ENCODE results near the gene RNF130.
"Not testable (repeated sequence)": the region's sequence is repeated elsewhere in the genome, so short reads cannot be mapped to it uniquely, and the experiment has no call there.

The RNF130 gene

DNA sequence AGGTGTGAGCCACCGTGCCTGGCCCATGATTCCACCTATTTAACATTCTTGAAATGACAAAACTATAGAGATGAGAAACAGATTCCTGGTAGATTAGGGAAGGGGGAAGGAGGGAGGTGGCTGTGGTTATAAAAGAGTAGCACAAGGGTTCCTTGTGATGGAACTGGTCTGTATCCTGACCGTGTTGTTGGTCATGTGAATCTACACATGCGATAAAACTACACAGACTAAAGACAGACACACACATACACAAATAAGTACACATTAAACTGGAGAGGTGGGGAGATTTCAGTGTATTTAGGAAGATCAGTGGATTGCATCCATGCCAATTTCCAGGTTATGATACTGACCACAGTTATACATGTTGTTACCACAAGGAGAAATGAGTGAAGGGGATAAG, 60.9 kb downstream of the RNF130 start:
- no peak for DNase-seq

DNA sequence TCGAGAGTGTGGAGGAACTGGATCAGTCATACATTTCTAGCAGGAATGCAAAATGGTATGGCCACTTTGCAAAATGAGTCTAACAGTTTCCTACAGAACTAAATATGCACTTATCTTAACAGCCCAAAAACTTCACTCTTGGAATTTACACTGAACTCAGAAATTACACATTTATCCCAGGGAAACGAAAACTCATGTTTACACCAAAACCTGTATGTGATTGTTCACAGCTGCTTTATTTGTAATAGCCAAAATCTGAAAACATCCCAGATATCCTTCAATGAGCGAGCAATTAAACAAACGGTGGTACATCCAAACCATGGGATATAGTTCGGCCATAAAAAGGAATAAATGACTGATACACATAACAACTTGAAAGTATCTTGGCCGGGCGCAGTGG, 62.0 kb downstream of the RNF130 start:
- no peak for DNase-seq

DNA sequence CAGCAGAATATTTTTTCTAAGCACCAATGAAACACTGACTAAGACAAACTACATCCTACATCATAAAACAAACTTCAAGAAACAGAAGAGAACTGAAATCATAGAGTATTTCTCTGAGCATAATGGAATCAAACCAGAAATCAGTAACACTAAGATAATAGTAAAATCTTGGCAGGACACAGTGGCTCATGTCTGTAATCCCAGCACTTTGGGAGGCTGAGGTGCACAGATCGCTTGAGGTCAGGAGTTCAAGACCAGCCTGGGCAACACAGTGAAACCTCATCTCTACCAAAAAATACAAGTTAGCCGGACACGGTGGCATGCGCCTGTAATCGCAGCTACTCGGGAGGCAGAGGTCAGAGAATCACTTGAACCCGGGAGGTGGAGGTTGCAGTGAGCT, 63.1 kb downstream of the RNF130 start:
- DNase-seq = no peak

DNA sequence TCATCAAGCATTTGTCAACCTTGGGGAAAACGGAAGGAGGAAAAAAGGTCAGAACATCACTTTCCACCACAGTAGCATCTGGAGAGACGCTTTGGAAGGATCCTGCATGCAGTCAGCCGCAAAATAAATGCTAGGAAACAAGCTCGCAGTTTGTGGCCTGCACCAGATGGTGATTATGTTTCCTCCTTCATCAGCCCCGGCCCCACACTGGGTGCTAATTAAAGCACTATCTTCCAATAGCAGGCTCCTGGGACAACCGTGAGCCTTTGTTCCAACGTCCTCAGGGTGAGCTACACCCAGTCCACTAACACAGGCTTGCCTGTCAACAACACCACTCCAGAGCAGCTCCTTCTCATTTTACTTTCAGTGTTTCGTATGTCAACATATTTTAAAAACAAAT, 64.0 kb downstream of the RNF130 start:
- DNase-seq = no peak

DNA sequence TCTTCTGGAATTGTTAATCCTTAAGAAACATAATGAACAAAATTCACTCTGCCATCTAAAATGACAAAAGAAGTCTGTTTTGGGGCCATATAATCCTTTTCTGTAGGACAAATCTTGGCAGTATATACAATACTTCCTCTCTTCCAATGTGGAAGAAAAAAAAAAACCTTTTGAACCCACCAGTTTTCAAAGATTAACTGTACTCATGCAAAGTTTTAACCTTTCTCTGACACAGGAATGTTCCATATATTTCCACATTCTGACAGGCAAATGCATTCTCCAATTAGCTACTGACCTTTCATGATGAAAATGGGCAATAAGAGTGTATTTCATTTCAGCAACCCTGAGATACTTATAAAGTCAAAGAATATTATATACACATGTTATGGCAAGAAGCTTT, 65.4 kb downstream of the RNF130 start:
- no peak for DNase-seq

DNA sequence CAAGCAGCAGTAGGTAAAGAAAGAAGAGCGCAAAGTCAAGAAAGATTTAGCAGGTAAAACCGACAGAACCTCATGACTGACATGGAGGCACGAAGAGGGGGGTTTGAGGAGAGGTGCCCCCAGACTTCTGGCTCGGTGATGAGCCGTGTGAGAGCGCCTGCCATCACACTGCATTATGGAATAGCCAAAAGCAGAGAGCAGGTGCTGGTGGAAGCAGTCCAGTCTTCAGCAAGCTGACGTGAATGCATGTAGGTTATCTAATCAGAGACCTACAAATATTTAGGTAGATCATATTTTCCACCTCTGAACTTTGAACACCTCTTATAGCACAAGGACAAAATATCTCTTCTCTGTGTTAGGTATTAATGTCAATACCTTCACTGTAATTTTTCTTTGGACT, 68.4 kb downstream of the RNF130 start:
- no peak for DNase-seq

DNA sequence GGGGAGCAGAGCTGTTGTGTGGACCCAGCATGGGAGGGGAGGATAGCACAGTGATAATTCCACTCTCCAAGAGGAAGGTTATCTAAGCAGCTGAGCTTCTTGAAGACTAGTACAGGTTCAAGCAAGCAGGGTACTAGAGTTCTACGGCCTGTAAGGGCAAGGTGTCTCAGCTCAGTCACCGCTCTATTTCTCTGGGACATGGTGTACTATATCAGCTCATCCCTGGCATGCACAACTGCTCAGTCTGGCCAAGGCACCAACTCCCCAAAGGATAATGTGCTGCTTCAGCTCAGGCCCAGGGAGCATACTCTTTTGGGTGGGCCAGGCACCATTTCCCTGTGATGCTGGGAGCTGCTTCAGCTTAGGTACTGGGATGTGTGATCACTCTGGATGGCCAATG, 69.8 kb downstream of the RNF130 start:
- DNase-seq = no peak

DNA sequence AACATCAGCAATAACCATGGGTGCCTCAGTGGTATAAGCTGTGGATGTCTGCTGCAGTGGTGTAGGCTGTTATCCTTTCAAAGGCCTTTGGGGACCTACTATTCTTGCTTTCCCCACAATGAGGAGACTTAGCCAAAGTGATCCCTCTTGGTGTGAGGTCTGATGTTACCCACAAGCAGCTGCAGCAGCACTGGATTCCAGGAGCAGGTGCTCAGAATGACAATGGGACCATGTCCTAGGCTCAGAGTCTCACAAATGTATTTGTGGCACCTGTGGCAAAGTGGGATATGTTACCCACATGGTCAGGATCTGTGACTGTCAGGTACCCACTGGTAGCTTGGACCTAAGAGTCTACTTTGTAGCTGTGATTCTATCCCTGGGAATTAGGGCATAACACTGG, 70.4 kb downstream of the RNF130 start:
- no peak for DNase-seq

DNA sequence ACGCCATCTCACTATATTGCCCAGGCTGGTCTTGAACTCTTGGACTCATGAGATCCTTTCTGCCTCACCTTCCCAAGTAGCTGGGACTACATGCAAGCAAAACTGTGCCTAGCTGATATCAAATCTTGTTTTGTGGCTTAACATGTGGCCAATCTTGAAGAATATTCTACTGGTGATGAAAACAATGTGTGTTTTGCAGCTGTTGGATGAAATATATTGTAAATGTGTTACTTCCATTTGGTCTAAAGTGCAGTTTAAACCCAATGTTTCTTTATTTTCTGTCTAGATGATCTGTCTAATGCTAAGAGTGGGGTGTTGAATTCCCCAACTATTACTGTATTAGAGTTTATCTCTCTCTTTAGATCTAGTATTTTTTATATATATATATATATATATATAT, 73.1 kb downstream of the RNF130 start:
- no peak for DNase-seq

DNA sequence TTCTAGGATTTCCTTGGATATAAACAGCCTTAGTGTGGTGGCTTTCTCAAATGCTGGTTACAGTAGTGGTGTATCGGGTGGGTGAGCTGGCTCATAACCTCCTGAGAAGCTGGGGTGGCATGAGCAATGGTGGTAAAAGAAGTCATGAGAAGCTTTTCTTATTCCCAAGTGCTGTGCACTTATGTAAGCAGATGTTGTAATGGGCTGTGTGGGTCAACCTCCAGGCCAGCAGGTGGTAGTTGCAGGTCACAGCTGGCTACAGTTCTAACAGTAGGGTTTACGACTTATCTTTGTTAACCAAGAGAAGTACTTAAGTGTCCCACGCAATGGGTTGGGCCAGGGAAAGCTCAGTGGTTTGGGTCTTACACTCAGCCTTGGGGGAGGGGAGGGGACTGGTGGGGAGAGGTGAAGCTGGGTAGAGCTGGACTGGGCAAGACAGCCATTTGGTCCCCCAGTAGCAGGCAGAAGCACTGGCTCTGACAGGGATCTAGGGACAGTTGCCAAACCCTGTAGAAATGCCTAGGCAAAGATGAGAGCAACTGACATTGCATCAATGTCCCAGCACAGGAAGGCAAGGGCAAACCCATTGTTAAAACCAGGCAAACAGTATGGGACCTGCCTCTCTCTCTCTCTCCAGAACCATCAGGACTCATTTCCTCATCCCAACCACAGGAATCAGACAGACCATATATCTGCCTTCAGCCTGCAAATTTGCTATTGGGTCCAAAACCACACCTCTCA, 76.8 kb downstream of the RNF130 start:
- DNase-seq = no peak

DNA sequence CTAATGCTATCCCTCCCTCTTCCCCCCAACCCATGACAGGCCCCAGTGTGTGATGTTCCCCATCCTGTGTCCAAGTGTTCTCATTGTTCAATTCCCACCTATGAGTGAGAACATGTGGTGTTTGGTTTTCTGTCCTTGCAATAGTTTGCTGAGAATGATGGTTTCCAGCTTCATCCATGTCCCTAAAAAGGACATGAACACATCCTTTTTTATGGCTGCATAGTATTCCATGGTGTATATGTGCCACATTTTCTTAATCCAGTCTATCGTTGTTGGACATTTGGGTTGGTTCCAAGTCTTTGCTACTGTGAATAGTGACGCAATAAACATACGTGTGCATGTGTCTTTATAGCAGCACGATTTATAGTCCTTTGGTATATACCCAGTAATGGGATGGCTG, 78.7 kb downstream of the RNF130 start:
- not testable (repeated sequence) for DNase-seq

DNA sequence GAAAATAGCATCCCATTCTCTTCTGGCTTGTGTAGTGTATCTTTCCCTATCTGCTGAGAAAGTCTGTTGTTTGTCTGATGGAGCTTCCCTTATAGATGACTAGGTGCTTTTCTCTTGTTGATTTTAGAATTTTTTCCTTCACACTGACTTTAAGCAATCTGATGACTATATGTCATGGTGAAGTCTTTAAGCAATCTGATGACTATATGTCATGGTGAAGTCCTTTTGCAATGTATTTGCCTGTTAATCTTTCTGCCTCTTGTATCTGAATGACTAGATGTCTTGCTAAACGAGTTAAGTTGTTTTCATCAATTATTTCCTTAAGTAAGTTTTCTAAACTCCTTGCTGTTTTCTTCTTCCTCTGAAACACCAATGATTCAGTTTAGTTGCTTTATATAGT, 80.5 kb downstream of the RNF130 start:
- DNase-seq = no peak

DNA sequence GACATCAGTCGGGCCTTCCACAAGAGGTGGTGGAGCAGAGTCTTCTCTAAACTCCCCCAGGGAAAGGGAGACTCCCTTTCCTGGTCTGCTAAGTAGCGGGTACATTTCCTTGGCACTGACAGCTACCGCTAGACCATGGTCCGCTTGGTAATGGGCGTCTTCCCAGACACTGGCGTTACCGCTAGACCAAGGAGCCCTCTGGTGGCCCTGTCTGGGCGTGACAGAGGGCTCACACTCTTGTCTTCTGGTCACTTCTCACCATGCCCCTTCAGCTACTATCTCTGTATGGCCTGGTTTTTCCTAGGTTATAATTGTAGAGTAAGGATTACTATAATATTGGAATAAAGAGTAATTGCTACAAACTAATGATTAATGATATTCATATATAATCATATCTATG, 81.0 kb downstream of the RNF130 start:
- DNase-seq = not testable (repeated sequence)

DNA sequence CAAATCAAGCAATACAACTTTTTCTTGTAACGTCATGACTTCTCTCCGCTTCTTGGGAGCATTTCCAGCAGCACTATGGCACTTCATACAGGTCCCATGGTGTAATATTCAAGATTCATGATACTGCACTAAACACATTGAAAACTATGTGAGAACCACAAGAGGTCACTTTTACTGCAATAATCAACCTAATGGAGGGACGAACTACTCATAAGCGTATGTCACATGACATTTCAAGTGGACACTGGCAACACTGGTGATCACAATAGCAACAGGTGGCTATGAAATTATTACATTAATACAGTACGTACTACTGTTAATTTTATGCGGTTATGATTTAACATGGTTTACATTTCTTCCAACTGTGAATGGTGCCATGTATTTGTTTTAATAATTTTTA, 85.2 kb downstream of the RNF130 start:
- no peak for DNase-seq

DNA sequence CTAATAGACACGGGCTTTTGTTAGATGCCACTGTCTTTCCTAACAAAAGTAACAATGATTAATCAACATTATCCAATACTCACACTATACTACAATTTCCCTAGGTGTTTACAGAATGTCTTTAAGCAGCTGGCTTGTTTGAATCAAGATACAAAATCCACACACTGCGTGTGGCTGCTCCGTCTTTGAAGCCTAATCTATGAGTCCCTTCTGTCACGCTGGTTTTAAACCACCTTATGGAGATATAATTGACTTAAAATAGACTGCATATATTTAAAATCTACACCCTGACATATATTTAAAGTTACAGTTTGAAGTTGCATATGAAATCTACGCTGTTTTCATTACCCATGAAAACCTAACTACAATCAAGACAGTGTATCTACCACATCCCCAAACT, 89.9 kb downstream of the RNF130 start:
- no peak for DNase-seq

DNA sequence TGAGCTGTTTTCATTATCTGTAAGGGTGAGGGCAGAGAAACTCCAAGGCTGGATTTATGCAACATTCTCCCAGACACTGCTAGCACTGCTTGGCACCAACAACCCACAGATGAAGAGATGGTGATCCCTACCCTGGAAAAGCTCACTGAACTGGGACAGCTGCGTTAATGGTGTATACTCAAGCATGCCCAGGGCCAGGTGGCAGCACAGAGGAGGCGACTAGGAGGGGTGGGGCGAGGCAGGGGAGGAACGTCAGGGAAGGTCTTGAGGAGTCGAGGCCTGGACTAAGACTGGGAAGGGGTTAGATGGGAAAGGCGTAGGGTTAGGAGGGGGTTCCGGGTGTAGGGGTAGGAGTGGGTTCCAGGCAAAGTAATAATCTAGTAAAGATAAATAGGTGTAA, 90.8 kb downstream of the RNF130 start:
- DNase-seq = no peak

DNA sequence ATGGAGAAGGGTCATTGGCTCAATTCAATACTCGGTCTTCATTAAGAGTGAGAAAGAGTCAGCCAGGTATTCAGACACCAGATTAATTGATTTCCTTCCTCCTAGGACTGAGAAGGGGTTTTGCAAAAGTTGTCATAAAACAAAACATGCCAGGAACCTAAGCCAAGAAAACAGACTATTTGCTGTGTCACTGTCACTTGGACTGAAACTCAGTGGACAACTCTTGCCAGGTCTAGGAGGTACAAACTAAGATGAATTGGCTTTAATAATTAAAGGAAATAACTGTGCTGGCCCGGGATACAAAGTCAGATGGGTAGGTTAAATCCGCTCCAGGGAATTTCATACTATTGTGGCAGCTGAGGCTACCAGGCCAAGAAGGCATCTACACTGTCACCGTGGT, 92.8 kb downstream of the RNF130 start:
- no peak for DNase-seq

DNA sequence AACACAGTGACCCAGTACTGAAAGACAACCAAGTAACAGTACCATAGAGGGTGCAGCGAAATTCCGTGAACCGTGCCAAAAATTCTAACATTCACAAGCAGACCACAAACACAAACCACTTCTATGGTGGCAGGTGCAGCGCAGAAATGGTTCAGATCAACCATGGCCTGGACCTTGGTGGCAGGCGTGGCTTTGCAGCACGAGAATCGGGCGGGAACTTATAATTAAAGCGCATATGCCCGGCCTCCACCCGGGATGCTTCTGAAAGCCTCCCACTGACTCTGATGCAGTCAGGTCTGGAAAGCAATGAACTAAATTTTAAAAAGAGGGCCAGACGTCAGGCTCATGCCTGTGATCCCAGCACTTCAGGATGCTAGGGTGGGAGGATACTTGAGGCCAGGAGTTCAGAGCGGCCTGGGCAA, 95.8 kb downstream of the RNF130 start:
- DNase-seq = no peak

DNA sequence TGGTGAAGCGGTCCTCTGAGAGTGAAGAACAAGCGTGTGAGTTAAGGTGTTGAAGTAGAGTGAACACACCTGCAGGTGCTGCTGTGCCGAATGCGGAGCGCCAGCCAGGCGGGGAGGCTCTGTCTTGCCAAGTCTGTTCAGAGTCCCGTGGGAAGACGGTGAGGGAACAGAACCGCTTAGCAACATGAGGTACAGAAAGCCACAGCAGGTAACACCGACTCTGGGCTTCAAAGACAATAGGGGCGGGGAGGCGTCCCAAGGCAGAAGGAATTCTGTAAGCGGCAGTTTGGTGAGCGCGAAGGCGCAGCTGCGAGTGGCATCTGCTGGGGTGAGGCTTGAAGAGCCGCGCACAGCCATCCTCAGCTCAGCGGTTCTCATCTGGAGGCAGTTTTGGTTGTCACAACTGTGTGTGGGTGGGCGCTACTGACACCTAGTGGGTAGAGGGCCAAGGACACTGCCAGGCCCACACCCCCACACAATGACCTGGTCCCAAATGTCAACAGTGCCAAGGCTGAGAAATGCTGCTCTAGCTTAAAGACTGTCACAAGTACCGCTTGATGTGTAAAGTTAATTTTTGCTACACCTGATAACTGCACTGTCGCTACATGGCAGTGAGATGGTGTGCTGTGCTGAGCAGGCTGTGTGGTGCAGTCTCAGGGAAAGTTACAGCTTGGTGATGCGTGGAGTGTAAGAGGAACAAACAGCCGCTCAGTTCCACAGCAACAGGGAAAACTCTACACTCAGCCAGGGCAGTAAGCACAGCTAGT, 96.4 kb downstream of the RNF130 start:
- DNase-seq = no peak

DNA sequence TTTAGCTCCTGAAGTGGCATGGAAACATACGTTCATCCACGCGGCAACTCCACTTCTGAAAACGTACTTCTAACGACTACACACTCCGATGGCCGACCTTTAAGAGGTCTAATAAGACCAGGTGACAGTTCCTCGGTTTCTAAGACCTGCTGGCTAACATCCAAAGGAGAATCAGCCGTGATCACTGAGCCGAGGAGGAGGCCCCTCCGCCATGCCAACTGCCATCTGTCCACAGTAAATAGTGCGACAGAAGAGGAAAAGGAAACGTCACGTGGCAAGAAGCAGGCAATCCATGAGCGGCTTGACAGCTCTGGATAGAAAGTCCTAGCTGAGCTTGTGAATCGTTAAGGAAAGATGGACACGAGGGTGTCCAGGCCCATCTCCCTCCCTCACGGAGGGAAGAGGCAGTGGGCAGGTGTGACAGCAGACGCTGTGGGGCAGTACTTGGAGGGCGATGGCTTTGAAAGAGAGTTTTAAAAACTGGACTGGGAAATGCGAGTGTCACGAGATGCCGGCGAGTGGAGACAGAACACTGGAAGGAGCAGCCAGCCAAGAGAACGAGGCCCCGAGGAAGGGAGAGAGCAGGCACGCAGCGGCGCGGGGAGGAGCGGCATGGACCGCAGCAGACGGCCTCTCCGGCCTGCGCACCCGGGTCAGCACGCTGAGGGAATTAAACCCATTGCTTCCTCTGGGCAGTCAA, 97.2 kb downstream of the RNF130 start:
- no peak for DNase-seq

DNA sequence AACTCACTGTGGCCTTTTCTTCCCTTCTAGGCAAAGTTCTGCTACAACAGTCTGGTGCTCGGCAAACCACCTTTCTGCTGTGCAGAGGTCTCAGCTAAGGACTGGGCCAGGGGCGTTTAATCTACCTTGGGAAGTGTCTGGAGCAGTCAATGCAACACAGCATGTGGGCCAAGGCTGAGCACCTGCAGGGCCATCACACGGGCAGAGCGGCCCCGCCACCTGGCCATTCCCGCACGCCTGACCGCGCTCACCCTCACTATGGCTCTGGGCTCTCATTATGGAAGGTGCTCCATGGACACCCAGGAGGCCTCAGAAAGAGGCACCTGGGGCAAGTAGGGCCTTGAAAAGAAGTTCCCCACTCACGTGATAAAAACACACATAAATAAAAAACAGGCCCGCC, 98.2 kb downstream of the RNF130 start:
- DNase-seq = no peak

DNA sequence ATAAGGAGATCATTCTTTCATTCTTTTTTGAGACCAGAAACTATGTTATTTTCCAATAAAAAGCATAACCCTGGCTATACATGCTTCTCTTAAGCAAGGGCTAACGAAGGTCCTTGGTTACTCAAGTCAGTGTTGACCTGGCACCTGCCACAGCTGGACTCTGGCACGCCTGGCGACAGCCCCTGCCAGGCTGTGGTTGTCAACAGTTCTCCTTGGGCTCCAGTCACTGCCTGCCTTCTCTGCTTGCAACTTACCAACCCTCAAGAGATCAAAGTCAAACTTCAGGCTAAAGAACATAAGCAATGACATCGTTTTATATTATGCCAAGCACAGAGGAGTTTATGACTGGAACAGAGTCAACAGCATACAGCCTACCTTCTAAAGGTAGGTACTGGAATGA, 102.4 kb downstream of the RNF130 start:
- no peak for DNase-seq

DNA sequence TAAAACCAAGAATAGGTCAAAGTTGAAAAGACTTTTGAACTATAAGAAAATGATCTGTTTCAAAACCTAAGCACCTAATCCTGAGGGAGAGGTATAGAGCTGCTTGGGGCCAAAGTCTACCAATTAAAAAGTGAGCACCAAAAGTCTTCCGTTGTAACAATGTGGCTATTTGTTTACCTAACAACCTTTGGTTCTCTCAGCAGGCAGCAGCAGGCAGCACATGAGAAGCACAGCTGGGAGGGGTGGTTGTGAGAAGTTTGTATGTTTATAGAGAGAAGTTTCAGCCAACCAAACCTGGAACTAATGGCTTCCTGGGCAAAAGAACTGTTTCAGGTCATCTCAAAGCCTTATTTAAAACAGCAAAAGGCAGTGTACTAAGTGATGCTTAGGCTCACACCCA, 104.1 kb downstream of the RNF130 start:
- no peak for DNase-seq

DNA sequence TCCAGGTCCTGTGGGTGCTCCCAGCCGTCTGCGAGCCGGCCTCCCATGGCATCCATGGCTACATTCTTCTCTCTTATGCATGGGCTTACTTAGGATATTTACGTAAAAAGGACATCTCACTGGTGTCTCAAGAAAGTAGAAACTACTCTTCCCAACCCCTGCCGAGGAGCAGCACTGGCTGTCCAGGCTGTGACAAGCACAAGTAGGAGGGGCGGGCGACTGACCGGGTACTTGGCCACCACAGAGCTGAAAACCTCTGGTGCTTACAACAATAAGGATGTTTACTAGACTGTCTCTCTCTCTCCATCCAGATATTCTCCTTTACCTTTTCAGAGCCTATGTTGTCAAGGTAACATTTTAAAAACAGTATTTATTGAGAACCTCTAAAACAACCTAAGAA, 107.5 kb downstream of the RNF130 start:
- no peak for DNase-seq

Measured in activated effector memory CD4-positive, alpha-beta T cell treated with Interleukin-2 at 50 U/mL for 16 hours (primary cell).